ENCODE measurements around the gene MOXD1.
"Not testable (repeated sequence)": the region's sequence is repeated elsewhere in the genome, so short reads cannot be mapped to it uniquely, and the experiment has no call there.

Gene MOXD1

DNA sequence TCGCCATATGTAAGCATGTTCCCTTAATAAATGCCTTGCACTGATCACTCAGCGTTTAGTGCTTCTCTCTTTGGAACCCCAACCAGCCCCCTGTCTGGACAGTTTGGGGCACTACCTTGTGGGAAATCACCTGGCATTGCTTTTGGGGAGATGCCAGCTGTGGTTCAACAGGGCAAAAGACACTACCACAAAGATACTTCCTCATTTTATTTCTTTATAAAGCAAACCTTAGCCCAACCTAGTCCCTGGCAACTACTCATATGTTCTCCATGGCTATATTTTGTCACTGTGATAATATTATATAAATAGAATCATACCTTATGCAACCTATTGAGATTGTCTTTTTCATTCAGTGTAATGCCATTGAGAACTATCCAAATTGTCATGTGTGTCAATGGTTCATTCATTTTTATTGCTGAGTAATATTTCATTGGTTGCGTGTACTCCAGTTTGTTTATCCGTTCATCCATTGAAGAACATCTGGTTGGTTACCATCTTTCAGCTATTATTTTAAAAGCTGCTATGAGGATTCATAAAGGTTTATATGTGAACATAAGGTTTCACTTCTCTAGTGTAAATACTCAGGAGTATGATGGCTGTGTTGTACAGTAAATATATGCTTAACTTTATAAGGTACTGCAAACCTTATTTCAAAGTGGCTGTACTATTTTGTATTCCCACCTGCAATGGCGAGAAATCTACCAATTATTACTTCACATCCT, 114.8 kb downstream of the MOXD1 start:
- Histone ChIP-seq H3K9ac (ENCODE audit: low read depth in 1 of 2, low read length in 2 of 2) (no peak overlapping the region), H3K4me1 (ENCODE audit: control insufficient read depth in 1 of 2, insufficient read depth in 2 of 2, low read length in 2 of 2) (peaks cover 0 to 6% of the 10 kb centered on the region in 2 donors), H3K27ac (ENCODE audit: low read depth, low read length) (no peak overlapping the region), H3K9me3 (ENCODE audit: control insufficient read depth in 1 of 2, low read length in 2 of 2) (no peaks in the 10 kb centered on the region), H3K4me3 (ENCODE audit: low read depth in 1 of 2, low read length in 2 of 2) (no peak overlapping the region), H3K36me3 (ENCODE audit: control insufficient read depth in 1 of 2, insufficient read depth in 2 of 2, low read length in 2 of 2) (no peaks in the 10 kb centered on the region), H3K27me3 (ENCODE audit: control insufficient read depth in 1 of 2, insufficient read depth in 2 of 2, low read length in 2 of 2) (no peaks in the 10 kb centered on the region)

DNA sequence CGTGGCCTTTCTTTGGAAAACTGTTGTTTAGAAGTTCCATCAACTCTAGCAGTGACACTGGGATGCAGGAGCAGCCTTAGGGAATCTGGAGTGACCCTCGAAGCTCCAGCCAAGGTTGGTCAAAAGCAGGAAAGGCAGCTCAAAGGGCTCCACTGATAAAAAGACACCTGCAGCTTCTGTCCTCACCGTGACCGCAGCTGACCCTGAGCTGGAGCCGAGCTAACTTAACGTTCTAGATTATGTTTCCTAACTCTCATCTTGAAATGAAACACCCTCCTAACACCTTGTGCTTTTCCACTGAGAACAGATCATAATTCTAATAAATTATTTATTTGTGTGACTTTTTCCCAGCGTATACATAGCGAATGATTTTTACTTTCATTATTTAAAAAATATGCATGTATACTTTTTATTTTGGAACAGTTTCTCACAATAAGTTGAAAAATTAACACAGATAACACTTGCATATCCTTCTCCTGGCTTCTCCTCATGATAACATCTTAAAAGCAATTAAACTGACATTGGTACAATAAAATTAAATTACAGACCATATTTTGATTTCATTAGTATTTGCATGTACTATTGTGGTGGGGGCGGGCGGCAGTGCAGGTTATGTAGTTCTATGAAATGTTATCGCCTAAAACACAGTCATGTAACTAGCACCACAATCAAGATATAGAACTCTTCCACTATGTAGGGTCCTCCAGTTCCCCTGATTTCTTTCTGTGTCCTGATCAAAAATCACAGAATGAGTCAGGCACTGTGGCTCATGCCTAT, 116.1 kb downstream of the MOXD1 start:
- no peaks in the 10 kb centered on the region for H3K36me3 ChIP-seq (ENCODE audit: control insufficient read depth in 1 of 2, insufficient read depth in 2 of 2, low read length in 2 of 2)
- peaks cover 0 to 6% of the 10 kb centered on the region in 2 donors for H3K4me1 ChIP-seq (ENCODE audit: control insufficient read depth in 1 of 2, insufficient read depth in 2 of 2, low read length in 2 of 2)
- H3K4me3 ChIP-seq (ENCODE audit: low read depth in 1 of 2, low read length in 2 of 2): peak overlapping the region in 1 of 2 donors; percentile 8
- H3K9ac ChIP-seq (ENCODE audit: low read depth in 1 of 2, low read length in 2 of 2): no peak overlapping the region
- no peaks in the 10 kb centered on the region for H3K27me3 ChIP-seq (ENCODE audit: control insufficient read depth in 1 of 2, insufficient read depth in 2 of 2, low read length in 2 of 2)
- H3K9me3 ChIP-seq (ENCODE audit: control insufficient read depth in 1 of 2, low read length in 2 of 2): no peaks in the 10 kb centered on the region
- no peak overlapping the region for H3K27ac ChIP-seq (ENCODE audit: low read depth, low read length)

DNA sequence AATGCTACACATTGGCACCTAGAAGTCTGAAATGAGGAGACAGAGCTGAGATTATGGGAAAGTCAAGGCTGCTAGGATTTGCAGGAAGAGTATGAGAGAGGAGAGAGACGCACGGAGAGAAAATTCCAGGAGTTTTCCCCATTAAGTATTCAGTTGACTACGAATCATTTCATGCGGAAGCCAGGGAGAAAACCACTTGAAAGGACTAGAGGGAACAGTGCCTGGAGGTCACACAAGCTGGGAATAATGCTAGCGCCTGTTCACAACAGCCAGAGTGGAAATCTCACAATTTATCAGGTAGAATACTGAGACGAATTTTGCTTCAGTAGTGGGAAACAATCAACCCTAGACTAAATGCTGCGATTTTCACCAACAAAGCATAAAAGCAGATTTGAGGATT, 118.6 kb downstream of the MOXD1 start:
- H3K27me3 ChIP-seq (ENCODE audit: control insufficient read depth in 1 of 2, insufficient read depth in 2 of 2, low read length in 2 of 2): no peaks in the 10 kb centered on the region
- peaks cover 0 to 6% of the 10 kb centered on the region in 2 donors for H3K4me1 ChIP-seq (ENCODE audit: control insufficient read depth in 1 of 2, insufficient read depth in 2 of 2, low read length in 2 of 2)
- no peak overlapping the region for H3K9ac ChIP-seq (ENCODE audit: low read depth in 1 of 2, low read length in 2 of 2)
- no peak overlapping the region for H3K4me3 ChIP-seq (ENCODE audit: low read depth in 1 of 2, low read length in 2 of 2)
- H3K9me3 ChIP-seq (ENCODE audit: control insufficient read depth in 1 of 2, low read length in 2 of 2): no peaks in the 10 kb centered on the region
- no peak overlapping the region for H3K27ac ChIP-seq (ENCODE audit: low read depth, low read length)
- no peaks in the 10 kb centered on the region for H3K36me3 ChIP-seq (ENCODE audit: control insufficient read depth in 1 of 2, insufficient read depth in 2 of 2, low read length in 2 of 2)

DNA sequence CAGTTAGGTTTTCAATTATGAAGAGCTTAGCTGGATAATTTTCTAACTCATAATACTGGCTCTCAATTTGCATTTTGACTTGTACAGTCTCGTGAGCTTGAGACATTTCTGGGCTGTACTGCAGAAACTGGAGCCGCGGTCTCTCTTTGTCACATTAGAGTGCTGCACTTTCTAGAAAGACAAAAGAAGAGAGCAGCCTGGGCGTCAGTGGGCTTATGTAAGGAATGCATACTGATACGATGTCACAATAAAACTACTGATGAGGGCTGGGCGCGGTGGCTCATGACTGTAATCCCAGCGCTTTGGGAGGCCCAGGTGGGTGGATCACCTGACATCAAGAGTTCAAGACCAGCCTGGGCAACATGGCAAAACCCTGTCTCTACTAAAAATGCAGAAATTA, 120.8 kb downstream of the MOXD1 start:
- no peaks in the 10 kb centered on the region for H3K9me3 ChIP-seq (ENCODE audit: control insufficient read depth in 1 of 2, low read length in 2 of 2)
- no peaks in the 10 kb centered on the region for H3K36me3 ChIP-seq (ENCODE audit: control insufficient read depth in 1 of 2, insufficient read depth in 2 of 2, low read length in 2 of 2)
- H3K27me3 ChIP-seq (ENCODE audit: control insufficient read depth in 1 of 2, insufficient read depth in 2 of 2, low read length in 2 of 2): no peaks in the 10 kb centered on the region
- no peak overlapping the region for H3K9ac ChIP-seq (ENCODE audit: low read depth in 1 of 2, low read length in 2 of 2)
- peaks cover 3% of the 10 kb centered on the region in 2 donors for H3K4me1 ChIP-seq (ENCODE audit: control insufficient read depth in 1 of 2, insufficient read depth in 2 of 2, low read length in 2 of 2)
- H3K27ac ChIP-seq (ENCODE audit: low read depth, low read length): no peak overlapping the region
- H3K4me3 ChIP-seq (ENCODE audit: low read depth in 1 of 2, low read length in 2 of 2): no peak overlapping the region

- Histone ChIP-seq H3K27ac (ENCODE audit: low read depth, low read length) (no peak overlapping the region), H3K27me3 (ENCODE audit: control insufficient read depth in 1 of 2, insufficient read depth in 2 of 2, low read length in 2 of 2) (no peaks in the 10 kb centered on the region), H3K4me1 (ENCODE audit: control insufficient read depth in 1 of 2, insufficient read depth in 2 of 2, low read length in 2 of 2) (peaks cover 8 to 10% of the 10 kb centered on the region in 2 donors), H3K9ac (ENCODE audit: low read depth in 1 of 2, low read length in 2 of 2) (no peak overlapping the region), H3K36me3 (ENCODE audit: control insufficient read depth in 1 of 2, insufficient read depth in 2 of 2, low read length in 2 of 2) (no peaks in the 10 kb centered on the region), H3K4me3 (ENCODE audit: low read depth in 1 of 2, low read length in 2 of 2) (peak overlapping the region; percentile 67 to 74), H3K9me3 (ENCODE audit: control insufficient read depth in 1 of 2, low read length in 2 of 2) (no peaks in the 10 kb centered on the region)
Measured at GRCh38 chr6:132279592-132280139, 121.6 kb downstream of the MOXD1 start.

DNA sequence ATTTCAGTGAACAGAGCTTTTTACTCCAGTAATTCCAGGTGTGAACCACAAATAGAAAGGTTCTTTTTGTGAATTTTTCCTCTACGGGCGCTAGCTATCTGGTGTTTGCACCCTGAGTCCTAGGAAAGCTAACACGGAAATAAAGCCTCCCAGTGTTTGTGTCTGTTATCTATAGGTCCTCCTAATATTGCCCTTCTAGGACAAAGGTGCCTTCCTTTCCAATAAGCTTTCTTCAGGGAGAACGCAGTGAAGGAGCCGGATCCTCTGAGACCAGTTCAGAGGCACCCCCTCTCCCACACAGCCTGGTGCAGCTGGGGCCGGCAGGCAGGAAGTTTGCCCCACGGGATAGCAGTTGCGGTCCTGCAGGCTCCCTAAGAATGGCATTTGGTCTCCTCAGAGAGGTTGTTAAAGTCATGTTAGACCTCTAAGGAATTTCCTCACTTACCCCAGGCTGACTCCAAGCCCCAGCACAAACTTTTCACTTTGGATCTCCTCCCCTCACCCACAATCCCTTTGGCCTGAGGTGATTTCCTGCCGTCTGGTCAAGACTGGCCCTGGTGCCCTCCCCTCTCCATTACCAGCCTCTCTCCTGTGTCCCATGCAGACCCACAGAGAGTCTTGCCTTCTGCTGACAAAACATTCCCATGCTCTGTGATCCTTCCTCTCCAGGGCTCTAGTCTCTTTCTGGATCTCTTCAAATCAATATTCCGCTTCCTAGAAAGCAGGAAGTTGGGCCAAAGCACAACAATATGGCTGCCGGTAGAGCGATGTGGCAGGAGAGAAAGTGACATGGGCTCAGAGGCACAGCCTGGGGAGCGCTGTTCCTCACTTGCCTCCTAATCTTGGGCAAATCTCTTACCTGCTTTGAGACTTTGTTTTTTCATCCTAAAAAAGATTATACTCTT, 126.0 kb downstream of the MOXD1 start:
- H3K4me3 ChIP-seq (ENCODE audit: low read depth in 1 of 2, low read length in 2 of 2): peak overlapping the region; percentile 12 to 31
- no peaks in the 10 kb centered on the region for H3K27me3 ChIP-seq (ENCODE audit: control insufficient read depth in 1 of 2, insufficient read depth in 2 of 2, low read length in 2 of 2)
- H3K9me3 ChIP-seq (ENCODE audit: control insufficient read depth in 1 of 2, low read length in 2 of 2): no peaks in the 10 kb centered on the region
- H3K36me3 ChIP-seq (ENCODE audit: control insufficient read depth in 1 of 2, insufficient read depth in 2 of 2, low read length in 2 of 2): no peaks in the 10 kb centered on the region
- H3K9ac ChIP-seq (ENCODE audit: low read depth in 1 of 2, low read length in 2 of 2): no peak overlapping the region
- no peak overlapping the region for H3K27ac ChIP-seq (ENCODE audit: low read depth, low read length)
- peaks cover 16 to 28% of the 10 kb centered on the region in 2 donors for H3K4me1 ChIP-seq (ENCODE audit: control insufficient read depth in 1 of 2, insufficient read depth in 2 of 2, low read length in 2 of 2)

GRCh38 chr6:132272776-132273175, 128.5 kb downstream of the MOXD1 start:
- Histone ChIP-seq H3K9ac (ENCODE audit: low read depth in 1 of 2, low read length in 2 of 2) (no peak overlapping the region), H3K4me3 (ENCODE audit: low read depth in 1 of 2, low read length in 2 of 2) (no peak overlapping the region), H3K9me3 (ENCODE audit: control insufficient read depth in 1 of 2, low read length in 2 of 2) (no peaks in the 10 kb centered on the region), H3K36me3 (ENCODE audit: control insufficient read depth in 1 of 2, insufficient read depth in 2 of 2, low read length in 2 of 2) (no peaks in the 10 kb centered on the region), H3K4me1 (ENCODE audit: control insufficient read depth in 1 of 2, insufficient read depth in 2 of 2, low read length in 2 of 2) (peaks cover 18 to 30% of the 10 kb centered on the region in 2 donors), H3K27ac (ENCODE audit: low read depth, low read length) (no peak overlapping the region), H3K27me3 (ENCODE audit: control insufficient read depth in 1 of 2, insufficient read depth in 2 of 2, low read length in 2 of 2) (no peaks in the 10 kb centered on the region)

GRCh38 chr6:132270726-132271402, 130.4 kb downstream of the MOXD1 start:
- Histone ChIP-seq H3K9ac (ENCODE audit: low read depth in 1 of 2, low read length in 2 of 2) (no peak overlapping the region), H3K27me3 (ENCODE audit: control insufficient read depth in 1 of 2, insufficient read depth in 2 of 2, low read length in 2 of 2) (no peaks in the 10 kb centered on the region), H3K4me1 (ENCODE audit: control insufficient read depth in 1 of 2, insufficient read depth in 2 of 2, low read length in 2 of 2) (peaks cover 18 to 30% of the 10 kb centered on the region in 2 donors), H3K27ac (ENCODE audit: low read depth, low read length) (no peak overlapping the region), H3K9me3 (ENCODE audit: control insufficient read depth in 1 of 2, low read length in 2 of 2) (no peaks in the 10 kb centered on the region), H3K4me3 (ENCODE audit: low read depth in 1 of 2, low read length in 2 of 2) (no peak overlapping the region), H3K36me3 (ENCODE audit: control insufficient read depth in 1 of 2, insufficient read depth in 2 of 2, low read length in 2 of 2) (no peaks in the 10 kb centered on the region)

DNA sequence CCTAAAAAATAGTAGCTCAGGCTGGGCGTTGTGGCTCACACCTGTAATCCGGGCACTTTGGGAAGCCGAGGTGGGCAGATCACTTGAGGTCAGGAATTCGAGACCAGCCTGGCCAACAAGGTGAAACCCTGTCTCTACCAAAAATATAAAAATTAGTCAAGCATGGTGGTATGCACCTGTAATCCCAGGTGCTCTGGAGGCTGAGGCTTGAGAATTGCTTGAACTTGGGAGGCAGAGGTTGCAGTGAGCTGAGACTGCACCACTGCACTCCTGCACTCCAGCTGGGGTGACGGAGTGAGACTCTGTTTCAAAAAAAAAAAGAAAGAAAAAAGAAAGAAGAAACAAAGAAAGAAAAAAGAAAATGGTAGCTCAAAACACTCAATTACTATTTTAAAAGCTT, 132.6 kb downstream of the MOXD1 start:
- H3K9me3 ChIP-seq (ENCODE audit: control insufficient read depth in 1 of 2, low read length in 2 of 2); H3K9ac ChIP-seq (ENCODE audit: low read depth in 1 of 2, low read length in 2 of 2); H3K36me3 ChIP-seq (ENCODE audit: control insufficient read depth in 1 of 2, insufficient read depth in 2 of 2, low read length in 2 of 2); H3K4me3 ChIP-seq (ENCODE audit: low read depth in 1 of 2, low read length in 2 of 2); H3K27me3 ChIP-seq (ENCODE audit: control insufficient read depth in 1 of 2, insufficient read depth in 2 of 2, low read length in 2 of 2); H3K27ac ChIP-seq (ENCODE audit: low read depth, low read length): not testable (repeated sequence)
- peaks cover 6 to 13% of the 10 kb centered on the region in 2 donors for H3K4me1 ChIP-seq (ENCODE audit: control insufficient read depth in 1 of 2, insufficient read depth in 2 of 2, low read length in 2 of 2)

All from duodenal mucosa (tissue), 2 donors.